H1 (cell line): ENCODE measurements around the gene HYDIN. TPM values are rescaled to one million over a fixed set of nuclear protein-coding genes. Genes with fewer than 3 reads are reported as not detected.
"Not testable (repeated sequence)": the region's sequence is repeated elsewhere in the genome, so short reads cannot be mapped to it uniquely, and the experiment has no call there.

Source experiments
- CTCF ChIA-PET: fragments of 300-600 bp; sonication (Branson Sonifier 250); formaldehyde crosslinking; loops from one replicate; lab custom pipeline; 2021; ENCODE audit not compliant: partially characterized antibody; lab: Charles Lee
- POLR2A ChIA-PET: fragments of 300-600 bp; sonication (Branson Sonifier 250); formaldehyde crosslinking; loops from one replicate; lab custom pipeline; 2021; ENCODE audit warnings: inconsistent platforms; ENCODE audit not compliant: partially characterized antibody; lab: Charles Lee
- DNase-seq, 2 experiments: peaks; one replicate each; pipeline versions ENCODE4 v3.0.0 to v3.0.0-alpha.2; 2010 to 2022; ENCODE audit warnings: low spot score in 2 of 2, low read depth in 1 of 2, mixed read lengths in 1 of 2
- FAIRE-seq: peaks from 2 replicates; lab custom pipeline; 2011; peaks lifted over from hg19 to GRCh38; lab: Jason Lieb, UNC
- H2AFZ ChIP-seq: 2 replicates; pipeline ENCODE4 v1.8.1; 2012; ENCODE audit warnings: low read length, inconsistent platforms
- H2AK5ac ChIP-seq: 2 replicates; pipeline ENCODE4 v1.6.1; 2013; ENCODE audit warnings: low read depth, low read length
- H2BK120ac ChIP-seq: replicated peaks from 2 replicates; pipeline ENCODE3; 2013; ENCODE audit warnings: low read depth, low read length, inconsistent platforms
- H2BK12ac ChIP-seq: 2 replicates; pipeline ENCODE4 v1.6.1; 2013; ENCODE audit warnings: low read depth, low read length
- H2BK15ac ChIP-seq: 2 replicates; pipeline ENCODE4 v1.6.1; 2013; ENCODE audit warnings: low read length
- H2BK20ac ChIP-seq: 2 replicates; pipeline ENCODE4 v1.6.1; 2013; ENCODE audit warnings: low read length
- H2BK5ac ChIP-seq: 2 replicates; pipeline ENCODE4 v1.6.1; 2013; ENCODE audit warnings: low read depth, low read length
- H3K14ac ChIP-seq: 2 replicates; pipeline ENCODE4 v1.6.1; 2013; ENCODE audit warnings: inconsistent platforms; ENCODE audit not compliant: insufficient read length
- H3K18ac ChIP-seq: 2 replicates; pipeline ENCODE4 v1.6.1; 2013; ENCODE audit warnings: low read length; ENCODE audit errors: extremely low read depth
- H3K23ac ChIP-seq: 2 replicates; pipeline ENCODE4 v1.6.1; 2013; ENCODE audit warnings: inconsistent platforms; ENCODE audit not compliant: insufficient read length
- H3K23me2 ChIP-seq: 2 replicates; pipeline ENCODE4 v1.6.1; 2013; ENCODE audit warnings: low read depth, low read length
- H3K27ac ChIP-seq: 2 replicates; pipeline ENCODE4 v1.6.1; 2011; ENCODE audit warnings: low read depth, low read length, inconsistent platforms
- H3K27me3 ChIP-seq, 4 experiments: replicated peaks in 1 of 4; 1 replicate in 1 of 4; 2 replicates in 3 of 4; pipeline versions ENCODE4 v1.6.1 to v1.8.1; 2011 to 2013; ENCODE audit warnings: low read length in 3 of 4, mild to moderate bottlenecking in 3 of 4, inconsistent platforms in 2 of 4, mixed read lengths in 2 of 4, moderate library complexity in 1 of 4; ENCODE audit not compliant: control insufficient read depth in 3 of 4, insufficient read depth in 3 of 4; ENCODE audit errors: extremely low read depth in 1 of 4
- H3K36me3 ChIP-seq, 4 experiments: 2 replicates each; pipeline versions ENCODE4 v1.6.1 to v1.8.1; 2011 to 2013; ENCODE audit warnings: mild to moderate bottlenecking in 4 of 4, low read length in 3 of 4, moderate library complexity in 2 of 4, control low read depth in 1 of 4, inconsistent platforms in 1 of 4; ENCODE audit not compliant: insufficient read depth in 4 of 4, control insufficient read depth in 2 of 4
- H3K4ac ChIP-seq: replicated peaks from 2 replicates; pipeline ENCODE3; 2013; ENCODE audit warnings: low read length, low read depth, mixed read lengths, inconsistent platforms; ENCODE audit not compliant: insufficient read length
- H3K4me1 ChIP-seq, 4 experiments: replicated peaks in 1 of 4; 1 replicate in 1 of 4; 2 replicates in 3 of 4; pipeline versions ENCODE4 v1.6.1 to v1.8.1; 2011 to 2013; ENCODE audit warnings: low read length in 3 of 4, inconsistent platforms in 2 of 4, mixed read lengths in 1 of 4; ENCODE audit not compliant: insufficient read depth in 4 of 4, control insufficient read depth in 3 of 4
- H3K4me2 ChIP-seq, 2 experiments: 2 replicates each; pipeline versions ENCODE4 v1.6.1 to v1.8.1; 2011 to 2013; ENCODE audit warnings: low read depth in 2 of 2, low read length in 2 of 2, control low read depth in 1 of 2, inconsistent platforms in 1 of 2, mild to moderate bottlenecking in 1 of 2; ENCODE audit not compliant: insufficient read depth in 1 of 2
- H3K4me3 ChIP-seq, 4 experiments: fragments of 200-600, 300-600 bp in 1 of 4; sonication (generic), shearing (Covaris generic), sonication (Bioruptor Twin) in 1 of 4; 2 replicates each; pipeline versions ENCODE4 v1.5.1 to v1.8.1; 2011 to 2016; ENCODE audit warnings: low read length in 4 of 4, low read depth in 3 of 4, control low read depth in 2 of 4, inconsistent platforms in 2 of 4, mild to moderate bottlenecking in 2 of 4, mixed read lengths in 1 of 4, moderate library complexity in 1 of 4; ENCODE audit not compliant: insufficient read depth in 2 of 4; ENCODE audit errors: extremely low read depth in 1 of 4
- H3K56ac ChIP-seq: replicated peaks from 2 replicates; pipeline ENCODE3; 2013; ENCODE audit warnings: low read depth, mild to moderate bottlenecking, mixed read lengths, low read length, inconsistent platforms; ENCODE audit not compliant: insufficient read length
- H3K79me1 ChIP-seq: 2 replicates; pipeline ENCODE4 v1.6.1; 2013; ENCODE audit warnings: low read depth, low read length, control low read depth
- H3K79me2 ChIP-seq, 2 experiments: 2 replicates each; pipeline versions ENCODE4 v1.6.1 to v1.8.1; 2012 to 2013; ENCODE audit warnings: low read length in 2 of 2, mild to moderate bottlenecking in 2 of 2, inconsistent platforms in 1 of 2; ENCODE audit not compliant: insufficient read depth in 2 of 2, control insufficient read depth in 1 of 2
- H3K9ac ChIP-seq, 4 experiments: replicated peaks in 1 of 4; 1 replicate in 1 of 4; 2 replicates in 3 of 4; pipeline versions ENCODE4 v1.6.1 to v1.8.1; 2011 to 2013; ENCODE audit warnings: low read depth in 3 of 4, low read length in 3 of 4, control low read depth in 2 of 4, mild to moderate bottlenecking in 2 of 4, moderate library complexity in 2 of 4, inconsistent platforms in 1 of 4; ENCODE audit errors: extremely low read depth in 1 of 4
- H3K9me3 ChIP-seq, 2 experiments: 2 replicates each; pipeline versions ENCODE4 v1.6.1 to v1.8.1; 2012 to 2013; ENCODE audit warnings: mild to moderate bottlenecking in 2 of 2, moderate library complexity in 2 of 2, control low read depth in 1 of 2, inconsistent platforms in 1 of 2, low read depth in 1 of 2, low read length in 1 of 2, mixed read lengths in 1 of 2; ENCODE audit not compliant: insufficient read depth in 2 of 2
- H4K20me1 ChIP-seq, 2 experiments: replicated peaks in 1 of 2; 2 replicates each; pipeline versions ENCODE3 to v1.8.1; 2011 to 2013; ENCODE audit warnings: inconsistent platforms in 2 of 2, low read length in 2 of 2, mild to moderate bottlenecking in 1 of 2; ENCODE audit not compliant: insufficient read depth in 2 of 2, control insufficient read depth in 1 of 2
- H4K5ac ChIP-seq: 2 replicates; pipeline ENCODE4 v1.6.1; 2013; ENCODE audit warnings: low read length, low read depth, mixed read lengths, inconsistent platforms; ENCODE audit not compliant: insufficient read length
- H4K8ac ChIP-seq: 2 replicates; pipeline ENCODE4 v1.8.0; 2013; ENCODE audit warnings: mild to moderate bottlenecking, moderate library complexity, low read length, inconsistent platforms; ENCODE audit not compliant: insufficient read depth; ENCODE audit errors: extremely low read depth
- H4K91ac ChIP-seq: replicated peaks from 2 replicates; pipeline ENCODE3; 2013; ENCODE audit warnings: low read length, mixed read lengths, inconsistent platforms; ENCODE audit not compliant: insufficient read length
- WGBS, 2 experiments: shearing (Covaris generic) in 1 of 2; methylation state at CpG; one replicate each; pipeline versions ENCODE4 v1.1.6 to v1.1.7; 2013 to 2015; ENCODE audit warnings: low lambda C conversion rate in 2 of 2, mixed read lengths in 2 of 2, inconsistent platforms in 1 of 2, low coverage in 1 of 2, missing lambda C conversion rate in 1 of 2; ENCODE audit not compliant: insufficient replicate concordance in 2 of 2, insufficient coverage in 1 of 2, insufficient read length in 1 of 2; ENCODE audit errors: extremely low coverage in 1 of 2, missing lambda C conversion rate in 1 of 2; 5-methylcytosine and 5-hydroxymethylcytosine counted together
- polyA plus RNA-seq, 7 experiments: library from polyadenylated mRNA; depleted of rRNA in 3 of 7; stranded (reverse) in 5 of 7; unstranded in 2 of 7; fragments of >200 nt in 5 of 7; fragments of 200-250 nt in 2 of 7; gene quantifications; 1 replicate in 5 of 7; 2 replicates in 1 of 7; 4 replicates in 1 of 7; pipeline versions ENCODE4 v1.2.1 to v1.2.3, GENCODE V29; 2011 to 2013; ENCODE audit warnings: missing spikeins in 2 of 7, mixed read lengths in 2 of 7
- total RNA-seq: library from RNA; stranded (reverse); fragmentation: NEBNext Ultra II Directional; extraction: Animal tissue kit (Norgen Biotek cat#: 25700); gene quantifications from 2 replicates; pipeline ENCODE4 v1.2.1, GENCODE V29; 2021

Gene HYDIN
- total and polyA plus RNA-seq, 2 of the 8 experiments (the other 6 are each of a cell fraction or from before 2014, with no cell fraction given), result 1.1 to 1.8 TPM

GRCh38 chr16:71006516-71006915 is 224.0 kb downstream of the HYDIN start:
- H3K9ac ChIP-seq, H3K79me2 ChIP-seq, POLR2A ChIA-PET, H3K79me1 ChIP-seq, CTCF ChIA-PET, H2BK12ac ChIP-seq, H3K23me2 ChIP-seq, H3K14ac ChIP-seq, H2AFZ ChIP-seq, H4K91ac ChIP-seq, H4K20me1 ChIP-seq, H4K8ac ChIP-seq, H2BK120ac ChIP-seq, H4K5ac ChIP-seq, H3K4me1 ChIP-seq, H2AK5ac ChIP-seq, H2BK15ac ChIP-seq, H3K4me2 ChIP-seq, H3K4ac ChIP-seq, H2BK5ac ChIP-seq, FAIRE-seq, H3K56ac ChIP-seq, H3K18ac ChIP-seq, H3K23ac ChIP-seq, H3K36me3 ChIP-seq, H3K9me3 ChIP-seq, H2BK20ac ChIP-seq, H3K27me3 ChIP-seq, H3K4me3 ChIP-seq, H3K27ac ChIP-seq, DNase-seq: not testable (repeated sequence)
- 100% methylated on average over 1 of the region's 3 CpGs; no CpG with 5 or more reads in 1 of the 2 experiments for WGBS, 2 experiments
